Measurements from ENCODE around the gene DUSP18.
A peak's percentile ranks its signal among the peaks of the same experiment; 100 is the strongest.
"Not testable (repeated sequence)": the region's sequence is repeated elsewhere in the genome, so short reads cannot be mapped to it uniquely, and the experiment has no call there.

The DUSP18 gene

GRCh38 chr22:30640361-30640760 is 27.3 kb downstream of the DUSP18 start:
- DNase-seq (ENCODE audit: low read depth) = no peak

GRCh38 chr22:30637701-30638114 is 30.0 kb downstream of the DUSP18 start:
- no peak for DNase-seq (ENCODE audit: low read depth)

GRCh38 chr22:30636226-30637077 is 31.2 kb downstream of the DUSP18 start:
- DNase-seq (ENCODE audit: low read depth) = no peak

GRCh38 chr22:30635273-30636225 is 32.1 kb downstream of the DUSP18 start, which contains the start of gene SLC35E4:
TSS of gene SLC35E4 (plus strand) at chr22:30635781. CDS start at chr22:30636451, 670 bp downstream.
- peak; percentile 98 for DNase-seq (ENCODE audit: low read depth)

- peak; percentile 91 for DNase-seq (ENCODE audit: low read depth)
Observed at GRCh38 chr22:30634471-30635233, 33.0 kb downstream of the DUSP18 start.

GRCh38 chr22:30631469-30631868 is 36.2 kb downstream of the DUSP18 start:
- DNase-seq (ENCODE audit: low read depth) = not testable (repeated sequence)

- no peak for DNase-seq (ENCODE audit: low read depth)
Observed at GRCh38 chr22:30628491-30628890, 39.2 kb downstream of the DUSP18 start.

GRCh38 chr22:30627471-30627870 is 40.2 kb downstream of the DUSP18 start:
- DNase-seq (ENCODE audit: low read depth) = no peak

- no peak for DNase-seq (ENCODE audit: low read depth)
Observed at GRCh38 chr22:30626413-30626812, 41.3 kb downstream of the DUSP18 start.

GRCh38 chr22:30619909-30620308 is 47.8 kb downstream of the DUSP18 start:
- not testable (repeated sequence) for DNase-seq (ENCODE audit: low read depth)

- DNase-seq (ENCODE audit: low read depth) = no peak
Observed at GRCh38 chr22:30617819-30618218, 49.9 kb downstream of the DUSP18 start.

GRCh38 chr22:30615543-30615954 is 52.1 kb downstream of the DUSP18 start:
- DNase-seq (ENCODE audit: low read depth) = no peak

GRCh38 chr22:30614879-30615278 is 52.8 kb downstream of the DUSP18 start:
- DNase-seq (ENCODE audit: low read depth) = no peak

- no peak for DNase-seq (ENCODE audit: low read depth)
Observed at GRCh38 chr22:30614268-30614667, 53.4 kb downstream of the DUSP18 start.

GRCh38 chr22:30612789-30613188 is 54.9 kb downstream of the DUSP18 start:
- no peak for DNase-seq (ENCODE audit: low read depth)
